Measurements from ENCODE around the gene DOCK10.

Gene DOCK10

GRCh38 chr2:225036431-225036830 lies 5.8 kb downstream of the DOCK10 start:
- no peak overlapping the region for H3K4me3 ChIP-seq (replicated peaks in 1 of 2; ENCODE audit: low read depth in 2 of 2, low read length in 2 of 2)
- DNase-seq (ENCODE audit: low read depth in 2 of 2), result no peak
- no peak for TF ChIP-seq CTCF (IDR thresholded peaks at IDR 0.05; ENCODE audit: low read depth, low read length)

GRCh38 chr2:225033440-225034318 lies 8.6 kb downstream of the DOCK10 start:
- DNase-seq (ENCODE audit: low read depth in 2 of 2), result no peak
- no peak overlapping the region for H3K4me3 ChIP-seq (replicated peaks in 1 of 2; ENCODE audit: low read depth in 2 of 2, low read length in 2 of 2)

GRCh38 chr2:225032246-225032645 lies 10.0 kb downstream of the DOCK10 start:
- TF ChIP-seq CTCF (IDR thresholded peaks at IDR 0.05; ENCODE audit: low read depth, low read length), result no peak
- DNase-seq (ENCODE audit: low read depth in 2 of 2), result no peak

More at GRCh38 chr2:225033440-225034318, 8.6 kb downstream of the DOCK10 start:
- TF ChIP-seq CTCF (IDR thresholded peaks at IDR 0.05; ENCODE audit: low read depth, low read length), result no peak

GRCh38 chr2:225031599-225031998 lies 10.7 kb downstream of the DOCK10 start:
- TF ChIP-seq CTCF (IDR thresholded peaks at IDR 0.05; ENCODE audit: low read depth, low read length), result no peak
- no peak for DNase-seq (ENCODE audit: low read depth in 2 of 2)
- no peak overlapping the region for H3K4me3 ChIP-seq (replicated peaks in 1 of 2; ENCODE audit: low read depth in 2 of 2, low read length in 2 of 2)

More at GRCh38 chr2:225032246-225032645, 10.0 kb downstream of the DOCK10 start:
- H3K4me3 ChIP-seq (replicated peaks in 1 of 2; ENCODE audit: low read depth in 2 of 2, low read length in 2 of 2), result no peak overlapping the region

- H3K4me3 ChIP-seq (replicated peaks in 1 of 2; ENCODE audit: low read depth in 2 of 2, low read length in 2 of 2), result no peak overlapping the region
- DNase-seq (ENCODE audit: low read depth in 2 of 2), result no peak
- no peak for TF ChIP-seq CTCF (IDR thresholded peaks at IDR 0.05; ENCODE audit: low read depth, low read length)
Measured at GRCh38 chr2:225030893-225031292, 11.4 kb downstream of the DOCK10 start.

- TF ChIP-seq CTCF (IDR thresholded peaks at IDR 0.05; ENCODE audit: low read depth, low read length), result no peak
- H3K4me3 ChIP-seq (replicated peaks in 1 of 2; ENCODE audit: low read depth in 2 of 2, low read length in 2 of 2), result no peak overlapping the region
- no peak for DNase-seq (ENCODE audit: low read depth in 2 of 2)
Measured at GRCh38 chr2:225030203-225030602, 12.1 kb downstream of the DOCK10 start.

Measured in cardiac fibroblast (primary cell).